Activated CD4-positive, alpha-beta memory T cell treated with anti-CD3 and anti-CD28 coated beads for 36 hours (primary cell): ENCODE results near the gene HBA2. TPM values are rescaled to one million over a fixed set of nuclear protein-coding genes. Genes with fewer than 3 reads are reported as not detected.
"Not testable (repeated sequence)": the region's sequence is repeated elsewhere in the genome, so short reads cannot be mapped to it uniquely, and the experiment has no call there.

ENCODE experiments used
- CTCF ChIA-PET: fragments of 350-600 bp; sonication (Branson Sonifier 250); formaldehyde crosslinking; loops from one replicate; lab custom pipeline; 2021; ENCODE audit warnings: antibody characterized with exemption, inconsistent platforms; lab: Charles Lee
- POLR2A ChIA-PET: fragments of 350-600 bp; sonication (Branson Sonifier 250); formaldehyde crosslinking; loops from one replicate; lab custom pipeline; 2021; ENCODE audit warnings: antibody characterized with exemption; lab: Charles Lee
- DNase-seq: peaks from one replicate; pipeline ENCODE4 v3.0.0-alpha.2; 2020
- H3K27ac Mint-ChIP-seq: one replicate; pipeline ENCODE4 v1.8.0; 2021; ENCODE audit warnings: mixed read lengths
- H3K27me3 Mint-ChIP-seq: one replicate; pipeline ENCODE4 v1.8.0; 2021; ENCODE audit warnings: mixed read lengths
- H3K36me3 Mint-ChIP-seq: one replicate; pipeline ENCODE4 v1.8.0; 2021; ENCODE audit warnings: mixed read lengths
- H3K4me1 Mint-ChIP-seq: one replicate; pipeline ENCODE4 v1.8.0; 2021; ENCODE audit warnings: low read depth, mixed read lengths
- H3K4me3 Mint-ChIP-seq: one replicate; pipeline ENCODE4 v1.8.0; 2021; ENCODE audit warnings: mild to moderate bottlenecking, mixed read lengths
- H3K9me3 Mint-ChIP-seq: one replicate; pipeline ENCODE4 v1.8.0; 2021; ENCODE audit warnings: mixed read lengths
- intact Hi-C: fragments of 100-400 bp; cut with micrococcal nuclease; formaldehyde crosslinking; loops from one replicate; pipeline ENCODE4 v1.15.1; 2023
- total RNA-seq, 2 experiments: library from RNA; stranded (reverse); gene quantifications; one replicate each; pipeline ENCODE4 v1.2.3, GENCODE V29; 2021

HBA2 gene
- not detected for total RNA-seq

DNA sequence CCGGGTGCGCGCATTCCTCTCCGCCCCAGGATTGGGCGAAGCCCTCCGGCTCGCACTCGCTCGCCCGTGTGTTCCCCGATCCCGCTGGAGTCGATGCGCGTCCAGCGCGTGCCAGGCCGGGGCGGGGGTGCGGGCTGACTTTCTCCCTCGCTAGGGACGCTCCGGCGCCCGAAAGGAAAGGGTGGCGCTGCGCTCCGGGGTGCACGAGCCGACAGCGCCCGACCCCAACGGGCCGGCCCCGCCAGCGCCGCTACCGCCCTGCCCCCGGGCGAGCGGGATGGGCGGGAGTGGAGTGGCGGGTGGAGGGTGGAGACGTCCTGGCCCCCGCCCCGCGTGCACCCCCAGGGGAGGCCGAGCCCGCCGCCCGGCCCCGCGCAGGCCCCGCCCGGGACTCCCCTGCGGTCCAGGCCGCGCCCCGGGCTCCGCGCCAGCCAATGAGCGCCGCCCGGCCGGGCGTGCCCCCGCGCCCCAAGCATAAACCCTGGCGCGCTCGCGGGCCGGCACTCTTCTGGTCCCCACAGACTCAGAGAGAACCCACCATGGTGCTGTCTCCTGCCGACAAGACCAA lies at the start of gene HBA2:
Gene HBA2 (plus strand): TSS at position 503 of the 568 bp plus-strand sequence. CDS start 37 bp downstream, at position 540.
- peaks cover 56% of the 10 kb centered on the region for H3K27me3 Mint-ChIP-seq
- POLR2A ChIA-PET, H3K27ac Mint-ChIP-seq, H3K4me3 Mint-ChIP-seq, H3K36me3 Mint-ChIP-seq, CTCF ChIA-PET, H3K4me1 Mint-ChIP-seq, intact Hi-C loops, DNase-seq, H3K9me3 Mint-ChIP-seq: not testable (repeated sequence)

DNA sequence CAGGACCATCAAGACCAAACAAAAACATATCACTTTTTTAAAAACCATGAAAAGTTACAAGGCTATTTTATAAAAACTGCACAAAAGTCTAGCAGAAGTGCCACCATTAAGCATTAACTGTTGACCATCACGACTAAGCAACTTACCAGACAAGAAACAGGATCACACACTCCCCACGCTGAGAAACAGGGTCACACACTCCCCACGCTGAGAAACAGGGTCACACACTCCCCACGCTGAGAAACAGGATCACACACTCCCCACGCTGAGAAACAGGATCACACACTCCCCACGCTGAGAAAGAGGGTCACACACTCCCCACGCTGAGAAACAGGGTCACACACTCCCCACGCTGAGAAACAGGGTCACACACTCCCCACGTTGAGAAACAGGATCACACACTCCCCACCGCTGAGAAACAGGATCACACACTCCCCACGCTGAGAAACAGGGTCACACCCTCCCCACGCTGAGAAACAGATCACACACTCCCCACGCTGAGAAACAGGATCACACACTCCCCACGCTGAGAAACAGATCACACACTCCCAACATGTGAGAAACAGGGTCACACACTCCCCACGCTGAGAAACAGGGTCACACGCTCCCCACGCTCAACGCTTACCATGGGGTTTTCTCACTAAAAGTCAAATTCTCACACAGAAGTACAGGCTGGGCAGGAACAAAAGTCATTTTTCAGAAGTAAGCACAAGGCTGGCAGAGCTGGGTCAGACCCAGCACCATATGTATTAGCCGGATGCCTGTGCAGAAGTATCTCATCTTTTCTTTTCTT lies 48.9 kb upstream of the HBA2 start:
- POLR2A ChIA-PET: interaction anchor here (0.6 kb wide), 1 partner anchor 107 kb away, joined by 5 read pairs; no protein-coding TSS in a partner anchor

DNA sequence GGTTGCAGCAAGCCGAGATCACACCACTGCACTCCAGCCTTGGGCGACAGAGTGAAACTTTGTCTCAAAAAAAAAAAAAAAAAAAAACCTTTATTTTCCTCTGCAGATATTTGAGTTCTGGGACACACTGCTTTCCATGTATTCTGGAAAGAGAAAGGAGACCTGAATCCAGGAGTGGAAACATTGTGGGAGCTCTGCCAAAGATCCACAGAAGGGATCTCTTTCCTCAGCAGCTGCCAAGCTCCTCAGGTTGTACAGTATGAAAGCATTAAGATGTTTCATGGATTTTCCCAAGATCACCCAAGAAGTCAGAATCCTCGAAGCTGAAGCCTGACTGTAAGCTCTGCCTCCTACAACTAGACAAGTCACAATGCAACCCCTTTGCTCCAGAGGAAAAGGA lies 47.7 kb upstream of the HBA2 start:
- peaks cover 2% of the 10 kb centered on the region for H3K36me3 Mint-ChIP-seq
- no peak overlapping the region for H3K4me3 Mint-ChIP-seq
- CTCF ChIA-PET: interaction anchor here (0.9 to 1.4 kb wide), 3 partner anchors 18 to 28 kb away, joined by 3 to 4 read pairs (median 3); no protein-coding TSS in a partner anchor
- intact Hi-C loops: no loop called here
- POLR2A ChIA-PET: no interaction called here
- DNase-seq: no peak
- H3K9me3 Mint-ChIP-seq: no peaks in the 10 kb centered on the region
- H3K4me1 Mint-ChIP-seq: peaks cover 2% of the 10 kb centered on the region
- no peak overlapping the region for H3K27ac Mint-ChIP-seq
- no peaks in the 10 kb centered on the region for H3K27me3 Mint-ChIP-seq

More for the DNA sequence above, 48.9 kb upstream of the HBA2 start:
- DNase-seq, H3K27ac Mint-ChIP-seq, H3K27me3 Mint-ChIP-seq, intact Hi-C loops, H3K9me3 Mint-ChIP-seq, H3K4me3 Mint-ChIP-seq, H3K4me1 Mint-ChIP-seq, H3K36me3 Mint-ChIP-seq: not testable (repeated sequence)
- CTCF ChIA-PET: interaction anchor here (1.3 to 1.4 kb wide), 2 partner anchors 17 to 18 kb away, joined by 3 read pairs; no protein-coding TSS in a partner anchor

DNA sequence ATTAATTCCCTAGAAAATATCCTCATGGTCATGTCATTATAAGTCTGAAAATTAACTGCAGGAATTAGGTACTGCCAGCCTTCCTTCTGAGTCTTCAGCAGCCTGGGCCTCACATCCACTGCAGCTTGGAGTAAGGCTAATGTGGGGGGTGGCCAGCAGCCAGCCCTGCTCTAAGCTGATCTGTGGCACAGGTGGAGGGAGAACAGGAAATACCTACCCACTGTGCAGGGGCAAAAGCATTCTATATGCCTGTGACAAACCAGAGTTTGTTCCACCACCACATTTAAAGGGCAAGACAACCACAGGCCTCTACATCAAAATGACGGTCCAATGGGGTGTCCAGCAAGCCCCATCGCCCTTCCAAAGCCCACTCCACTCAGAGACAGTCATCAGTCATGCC lies 43.6 kb upstream of the HBA2 start:
- H3K36me3 Mint-ChIP-seq: peaks cover 2% of the 10 kb centered on the region
- no peak overlapping the region for H3K4me3 Mint-ChIP-seq
- no peak for DNase-seq
- no peaks in the 10 kb centered on the region for H3K27me3 Mint-ChIP-seq
- POLR2A ChIA-PET: no interaction called here
- H3K9me3 Mint-ChIP-seq: no peaks in the 10 kb centered on the region
- intact Hi-C loops: no loop called here
- H3K4me1 Mint-ChIP-seq: peaks cover 11% of the 10 kb centered on the region
- CTCF ChIA-PET: no interaction called here
- H3K27ac Mint-ChIP-seq: no peak overlapping the region

DNA sequence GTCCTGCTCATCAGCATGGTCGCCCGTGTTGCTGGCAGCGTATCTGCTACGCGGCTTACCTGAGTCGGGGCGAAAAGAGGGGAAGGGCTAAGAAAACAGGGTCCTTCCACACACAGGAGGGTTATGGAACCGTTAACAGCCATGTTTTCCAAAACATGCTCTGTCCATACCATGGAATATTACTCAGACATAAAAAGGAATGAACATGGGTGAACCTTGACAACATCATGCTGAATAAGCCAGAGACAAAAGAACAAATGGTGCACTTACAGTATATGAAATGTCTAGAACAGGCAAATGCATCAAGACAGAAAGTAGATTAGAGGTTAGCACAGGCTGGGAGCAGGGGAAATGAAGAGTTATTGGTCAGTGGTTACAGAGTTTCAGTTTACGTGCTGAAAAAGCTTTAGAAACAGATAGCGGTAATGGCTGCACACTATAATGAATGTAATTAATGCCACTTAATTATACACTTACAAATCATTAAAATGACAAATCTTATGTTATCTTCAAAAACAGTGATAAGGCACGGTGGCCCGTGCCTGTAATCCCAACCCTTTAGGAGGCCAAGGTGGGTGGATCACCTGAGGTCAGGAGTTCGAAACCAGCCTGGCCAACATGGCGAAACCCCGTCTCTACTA lies 42.0 kb upstream of the HBA2 start:
- Mint-ChIP-seq H3K9me3 (no peaks in the 10 kb centered on the region), H3K4me3 (no peak overlapping the region), H3K27me3 (no peaks in the 10 kb centered on the region), H3K4me1 (peaks cover 22% of the 10 kb centered on the region), H3K27ac (no peak overlapping the region), H3K36me3 (peaks cover 6% of the 10 kb centered on the region)
- ChIA-PET CTCF (no interaction called here), POLR2A (no interaction called here)
- no peak for DNase-seq
- intact Hi-C loops: no loop called here

DNA sequence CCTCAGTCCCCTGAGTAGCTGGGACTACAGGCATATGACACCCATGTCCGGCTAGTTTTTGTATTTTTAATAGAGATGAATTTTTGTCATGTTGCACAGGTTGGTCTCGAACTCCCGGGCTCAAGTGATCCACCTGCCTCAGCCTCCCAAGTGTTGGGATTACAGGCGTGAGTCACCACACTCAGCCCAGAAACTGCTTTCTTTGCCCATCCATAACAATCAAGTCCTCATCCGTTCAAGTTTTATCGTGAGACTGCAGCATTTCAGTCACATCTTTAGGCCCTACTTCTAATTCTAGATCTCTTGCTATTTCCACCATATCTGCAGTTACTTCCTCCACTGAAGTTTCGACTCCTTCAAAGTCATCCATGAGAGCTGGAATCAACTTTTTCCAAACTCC lies 40.6 kb upstream of the HBA2 start:
- H3K4me1 Mint-ChIP-seq: peaks cover 29% of the 10 kb centered on the region
- H3K4me3 Mint-ChIP-seq: no peak overlapping the region
- no peaks in the 10 kb centered on the region for H3K9me3 Mint-ChIP-seq
- no peaks in the 10 kb centered on the region for H3K27me3 Mint-ChIP-seq
- CTCF ChIA-PET: interaction anchor here (0.7 kb wide), 1 partner anchor 49 kb away, joined by 3 read pairs; no protein-coding TSS in a partner anchor
- intact Hi-C loops: no loop called here
- no peak overlapping the region for H3K27ac Mint-ChIP-seq
- DNase-seq: no peak
- POLR2A ChIA-PET: no interaction called here
- H3K36me3 Mint-ChIP-seq: peaks cover 10% of the 10 kb centered on the region

DNA sequence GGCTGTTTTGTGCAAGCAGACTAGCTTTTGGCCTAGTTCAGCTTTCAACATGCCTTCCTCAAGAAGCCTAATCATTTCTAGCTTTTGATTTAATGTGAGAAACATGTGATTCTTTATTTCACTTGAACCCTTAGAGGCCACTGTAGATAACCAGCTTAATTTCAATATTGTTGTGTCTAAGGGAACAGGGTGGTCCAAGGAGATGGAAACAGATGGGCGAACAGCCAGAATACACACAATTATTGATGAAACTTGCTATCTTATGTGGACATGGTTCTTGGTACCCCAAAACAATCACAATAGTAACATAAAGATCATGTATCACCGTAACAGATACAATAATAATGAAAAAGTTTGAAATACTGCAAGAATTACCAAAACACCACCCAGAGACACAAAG lies 39.0 kb upstream of the HBA2 start:
- Mint-ChIP-seq H3K27ac (no peak overlapping the region), H3K9me3 (no peaks in the 10 kb centered on the region), H3K36me3 (peaks cover 12% of the 10 kb centered on the region), H3K4me1 (peaks cover 31% of the 10 kb centered on the region), H3K4me3 (no peak overlapping the region), H3K27me3 (no peaks in the 10 kb centered on the region)
- no peak for DNase-seq
- ChIA-PET POLR2A (no interaction called here), CTCF (interaction anchor here (1.7 to 1.8 kb wide), 2 partner anchors 26 to 37 kb away, joined by 7 to 8 read pairs; no protein-coding TSS in a partner anchor)
- intact Hi-C loops: no loop called here

DNA sequence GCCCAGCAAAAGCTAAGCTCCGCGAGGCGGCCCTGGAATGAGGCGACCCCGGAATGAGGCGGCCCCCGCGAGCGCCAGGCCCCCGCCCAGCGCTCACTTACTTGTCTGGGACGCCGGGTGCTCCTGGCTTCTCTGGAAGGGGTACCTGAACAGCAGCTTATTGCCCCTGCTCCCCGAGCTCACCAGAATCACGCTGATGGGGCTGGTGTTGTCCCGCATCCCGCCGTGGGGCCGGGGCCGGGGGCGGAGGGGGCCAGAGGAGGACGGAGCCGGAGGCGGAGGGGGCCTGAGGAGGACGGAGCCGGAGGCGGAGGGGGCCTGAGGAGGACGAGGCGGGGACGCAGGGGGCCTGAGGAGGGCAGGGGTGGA lies 34.6 kb upstream of the HBA2 start:
- intact Hi-C loops: no loop called here
- CTCF ChIA-PET: interaction anchor here (0.7 to 1.5 kb wide), 3 partner anchors 21 to 583 kb away, joined by 3 to 7 read pairs (median 6); no protein-coding TSS in a partner anchor
- POLR2A ChIA-PET: interaction anchor here (0.7 kb wide), 2 partner anchors 76 to 187 kb away, joined by 4 read pairs; no protein-coding TSS in a partner anchor
- no peaks in the 10 kb centered on the region for H3K27me3 Mint-ChIP-seq
- H3K4me1 Mint-ChIP-seq: peaks cover 25% of the 10 kb centered on the region
- H3K27ac Mint-ChIP-seq: peak overlapping the region; percentile 58
- H3K4me3 Mint-ChIP-seq: peak overlapping the region; percentile 82
- peaks cover 10% of the 10 kb centered on the region for H3K36me3 Mint-ChIP-seq
- peak; percentile 39 for DNase-seq
- no peaks in the 10 kb centered on the region for H3K9me3 Mint-ChIP-seq

DNA sequence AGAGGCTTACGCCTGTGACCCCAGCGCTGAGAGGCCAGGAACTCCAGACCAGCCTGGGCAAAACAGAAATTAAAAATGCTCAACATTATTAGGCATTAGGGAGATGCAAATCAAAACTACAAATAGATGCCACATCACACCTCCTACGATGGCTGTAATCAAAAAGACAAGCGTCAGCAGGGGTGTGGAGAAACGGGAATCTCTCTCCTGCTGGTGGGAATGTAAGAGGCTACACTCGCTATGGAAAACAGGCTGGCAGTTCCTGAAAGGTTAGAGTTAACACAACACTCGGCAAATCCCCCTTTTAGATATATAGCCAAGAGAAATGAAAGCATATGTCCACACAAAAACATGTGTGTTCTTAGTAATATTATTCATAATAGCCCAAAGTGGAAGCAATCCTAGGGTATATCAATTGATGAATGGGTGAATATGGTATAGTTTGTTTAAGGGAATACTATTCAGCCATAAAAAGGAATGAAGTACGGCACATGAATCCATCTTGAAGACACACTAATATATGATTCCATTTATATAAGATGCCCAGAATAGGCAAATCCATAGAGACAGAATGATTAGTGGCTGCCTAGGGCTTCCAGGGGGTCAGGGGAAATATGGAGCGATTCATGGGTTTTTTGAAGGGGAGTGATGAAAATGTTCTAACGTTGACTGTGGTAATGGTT lies 32.4 kb upstream of the HBA2 start:
- peaks cover 6% of the 10 kb centered on the region for H3K36me3 Mint-ChIP-seq
- peak overlapping the region; percentile 35 for H3K4me3 Mint-ChIP-seq
- peaks cover 10% of the 10 kb centered on the region for H3K4me1 Mint-ChIP-seq
- POLR2A ChIA-PET: no interaction called here
- CTCF ChIA-PET: interaction anchor here (1.1 kb wide), 1 partner anchor 75 kb away, joined by 3 read pairs; no protein-coding TSS in a partner anchor
- no peaks in the 10 kb centered on the region for H3K9me3 Mint-ChIP-seq
- no peak for DNase-seq
- H3K27ac Mint-ChIP-seq: no peak overlapping the region
- peaks cover 5% of the 10 kb centered on the region for H3K27me3 Mint-ChIP-seq
- intact Hi-C loops: no loop called here

DNA sequence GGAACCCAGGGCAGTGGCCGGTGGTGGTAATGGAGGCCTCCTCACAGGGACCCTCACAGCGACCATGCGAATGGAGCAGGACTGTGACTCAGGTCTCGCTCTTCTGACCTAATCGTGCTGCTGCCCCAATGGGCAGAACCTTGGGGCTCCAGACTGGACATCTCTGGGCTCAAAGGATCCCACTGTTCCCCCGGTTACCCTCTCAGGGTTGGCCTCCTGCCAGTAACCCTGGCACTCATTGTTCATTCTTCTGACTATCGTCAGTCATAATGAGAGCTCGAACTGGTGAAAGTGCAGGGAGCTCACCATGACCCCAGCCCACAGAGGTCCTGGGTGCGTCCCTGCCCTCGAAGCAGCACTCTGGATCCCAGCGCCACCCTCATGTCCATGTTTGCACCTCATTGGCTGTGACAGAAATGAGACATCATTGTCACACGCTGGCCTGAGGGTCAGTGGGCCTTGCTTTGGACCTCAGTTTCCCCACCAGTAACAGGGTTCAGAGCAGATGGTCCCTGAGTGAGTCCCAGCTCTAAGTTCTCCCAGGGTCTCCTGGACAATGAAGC lies 30.2 kb upstream of the HBA2 start:
- intact Hi-C loops: no loop called here
- H3K4me1 Mint-ChIP-seq: peaks cover 2% of the 10 kb centered on the region

DNA sequence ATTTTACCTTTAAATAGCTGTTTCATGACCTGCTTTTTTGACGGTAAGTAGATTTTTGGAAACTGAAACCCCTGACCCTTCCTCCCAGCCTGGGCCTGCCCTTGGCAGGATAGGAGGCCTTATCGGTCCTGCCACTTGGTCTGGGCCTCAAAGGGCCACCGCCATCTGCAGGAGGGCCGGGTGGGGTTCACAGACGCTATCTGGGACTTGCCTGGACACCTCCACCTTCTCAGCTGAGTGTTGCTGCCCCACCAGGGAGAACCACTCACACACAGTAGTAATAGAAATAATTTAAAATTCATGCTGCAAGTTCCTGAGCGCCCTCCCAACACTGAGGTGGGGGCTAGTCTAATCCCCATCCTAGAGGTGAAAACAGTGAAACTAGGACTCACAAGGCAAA lies 29.6 kb upstream of the HBA2 start:
- no peaks in the 10 kb centered on the region for H3K36me3 Mint-ChIP-seq
- ChIA-PET POLR2A (no interaction called here), CTCF (interaction anchor here (1.0 kb wide), 1 partner anchor 77 kb away, joined by 3 read pairs; no protein-coding TSS in a partner anchor)
- H3K4me1 Mint-ChIP-seq: no peaks in the 10 kb centered on the region
- DNase-seq: no peak
- H3K9me3 Mint-ChIP-seq: no peaks in the 10 kb centered on the region
- no peak overlapping the region for H3K4me3 Mint-ChIP-seq
- intact Hi-C loops: no loop called here
- peaks cover 5% of the 10 kb centered on the region for H3K27me3 Mint-ChIP-seq
- H3K27ac Mint-ChIP-seq: no peak overlapping the region

More for the DNA sequence above, 30.2 kb upstream of the HBA2 start:
- peaks cover 5% of the 10 kb centered on the region for H3K27me3 Mint-ChIP-seq
- no peaks in the 10 kb centered on the region for H3K9me3 Mint-ChIP-seq
- CTCF ChIA-PET: interaction anchor here (1.0 kb wide), 1 partner anchor 76 kb away, joined by 3 read pairs; no protein-coding TSS in a partner anchor
- DNase-seq: no peak
- POLR2A ChIA-PET: no interaction called here
- H3K27ac Mint-ChIP-seq: no peak overlapping the region
- peaks cover 2% of the 10 kb centered on the region for H3K36me3 Mint-ChIP-seq
- no peak overlapping the region for H3K4me3 Mint-ChIP-seq
